MM.1S (cell line): Measurements from ENCODE around the gene HOXB5.

ENCODE experiments used
- DNase-seq: peaks from one replicate; pipeline ENCODE4 v3.0.0-alpha.2; 2015
- H2AFZ ChIP-seq: fragments of 300-600 bp; sonication (generic); 2 replicates; pipeline ENCODE4 v1.6.0; 2016; ENCODE audit warnings: antibody characterized with exemption, low read length
- H3F3A ChIP-seq: fragments of 300-600 bp; sonication (generic); 2 replicates; pipeline ENCODE4 v1.6.1; 2016; ENCODE audit warnings: mild to moderate bottlenecking, antibody characterized with exemption, low read length, moderate library complexity, mixed read lengths; ENCODE audit not compliant: insufficient read depth
- H3K27ac ChIP-seq: fragments of 300-600 bp; sonication (generic); 2 replicates; pipeline ENCODE4 v1.5.1; 2016; ENCODE audit warnings: mild to moderate bottlenecking, low read length
- H3K27me3 ChIP-seq: fragments of 300-600 bp; sonication (generic); replicated peaks from 2 replicates; pipeline ENCODE4 v1.6.0; 2016; ENCODE audit warnings: low read length; ENCODE audit not compliant: insufficient read depth
- H3K36me3 ChIP-seq: fragments of 300-600 bp; sonication (generic); replicated peaks from 2 replicates; pipeline ENCODE4 v1.6.1; 2016; ENCODE audit warnings: mild to moderate bottlenecking, low read length, mixed read lengths; ENCODE audit not compliant: insufficient read depth
- H3K4me1 ChIP-seq: fragments of 300-600 bp; sonication (generic); 2 replicates; pipeline ENCODE4 v1.6.1; 2016; ENCODE audit warnings: low read length, mixed read lengths
- H3K4me2 ChIP-seq: fragments of 300-600 bp; sonication (generic); 2 replicates; pipeline ENCODE4 v1.6.0; 2016; ENCODE audit warnings: low read depth, low read length
- H3K4me3 ChIP-seq: fragments of 300-600 bp; sonication (generic); 2 replicates; pipeline ENCODE4 v1.5.1; 2016; ENCODE audit warnings: low read length, mixed read lengths
- H3K79me2 ChIP-seq: fragments of 300-600 bp; sonication (generic); 2 replicates; pipeline ENCODE4 v1.6.1; 2016; ENCODE audit warnings: mixed run types, low read length, mixed read lengths
- H3K9ac ChIP-seq: fragments of 300-600 bp; sonication (generic); 2 replicates; pipeline ENCODE4 v1.6.1; 2016; ENCODE audit warnings: low read length, mixed read lengths
- H3K9me2 ChIP-seq: fragments of 300-600 bp; sonication (generic); replicated peaks from 2 replicates; pipeline ENCODE4 v1.6.1; 2016; ENCODE audit warnings: mild to moderate bottlenecking, low read length, mixed read lengths; ENCODE audit not compliant: insufficient read depth
- H3K9me3 ChIP-seq: fragments of 300-600 bp; sonication (generic); replicated peaks from 2 replicates; pipeline ENCODE4 v1.6.1; 2016; ENCODE audit warnings: mild to moderate bottlenecking, low read length, mixed read lengths; ENCODE audit not compliant: insufficient read depth
- H4K20me1 ChIP-seq: fragments of 300-600 bp; sonication (generic); 2 replicates; pipeline ENCODE4 v1.6.1; 2016; ENCODE audit warnings: mild to moderate bottlenecking, low read length, moderate library complexity, mixed read lengths; ENCODE audit not compliant: insufficient read depth
- EZH2 ChIP-seq: fragments of 300-600 bp; sonication (generic); optimal IDR thresholded peaks from 2 replicates; pipeline ENCODE3; 2017; ENCODE audit warnings: low read depth, mild to moderate bottlenecking, antibody characterized with exemption, low read length, mixed read lengths
- EZH2phosphoT487 ChIP-seq: fragments of 300-600 bp; sonication (generic); IDR thresholded peaks from 2 replicates; pipeline ENCODE4 v1.6.1; 2018; ENCODE audit warnings: antibody characterized with exemption, low read length
- TF ChIP-seq, protein P1 (sequence below): fragments of 300-600 bp; sonication (generic); IDR thresholded peaks from 2 replicates; pipeline ENCODE4 v1.5.1; 2016; ENCODE audit warnings: antibody characterized with exemption, low read length, mixed read lengths

The HOXB5 gene

DNA sequence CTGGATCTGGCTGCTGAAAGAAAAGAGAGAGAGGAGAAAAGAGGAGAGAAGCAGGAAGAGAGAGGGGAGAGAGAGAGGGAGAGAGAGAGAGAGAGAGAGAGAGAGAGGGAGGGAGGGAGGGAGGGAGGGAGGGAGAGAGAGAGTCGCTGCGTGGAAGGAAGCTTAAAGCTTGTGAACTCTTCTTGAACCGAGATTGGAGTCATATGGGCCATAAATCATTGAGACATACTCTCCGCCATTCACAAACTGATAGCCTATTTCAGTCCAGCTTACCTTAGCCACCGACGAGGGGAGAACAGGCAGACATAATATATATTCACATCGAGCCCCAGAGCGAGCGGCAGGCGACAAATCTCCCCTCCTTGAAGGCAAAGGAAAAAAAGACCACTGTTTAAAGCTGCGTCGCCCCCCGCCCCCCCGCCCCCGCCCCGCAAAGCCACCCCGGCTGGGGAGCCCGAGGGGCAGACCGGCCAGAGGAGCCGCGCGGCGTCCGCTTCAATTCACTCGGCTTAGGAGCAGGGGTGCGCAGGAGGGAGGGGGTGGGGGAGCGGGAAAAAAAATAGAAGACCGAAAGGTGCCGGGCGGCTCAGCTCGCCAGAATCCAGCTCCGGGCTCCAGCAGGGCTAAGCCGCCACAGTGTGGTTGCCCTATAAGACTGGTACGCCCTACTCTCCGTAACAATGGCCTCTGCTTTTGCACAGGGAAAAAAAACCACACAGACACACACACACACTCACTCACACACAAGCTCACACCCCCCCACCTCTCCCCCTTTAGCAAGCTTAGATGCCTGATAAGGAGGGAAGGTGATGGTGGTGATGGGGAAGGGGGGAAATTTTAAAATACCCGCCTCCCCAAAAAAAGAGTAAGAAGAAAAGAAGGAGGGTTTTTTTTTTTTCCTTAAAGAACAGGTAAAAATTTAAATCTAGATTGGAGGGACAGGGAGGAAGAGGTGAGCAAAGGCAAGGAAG is 38.0 kb downstream of the HOXB5 start:
- H3K4me2 ChIP-seq = no peak overlapping the region
- H3K9me3 ChIP-seq = no peaks in the 10 kb centered on the region
- H2AFZ ChIP-seq = no peak overlapping the region
- no peak overlapping the region for H3K9ac ChIP-seq
- no peaks in the 10 kb centered on the region for H3F3A ChIP-seq
- H3K27me3 ChIP-seq = no peaks in the 10 kb centered on the region
- no peaks in the 10 kb centered on the region for H4K20me1 ChIP-seq
- H3K79me2 ChIP-seq = no peaks in the 10 kb centered on the region
- H3K9me2 ChIP-seq = no peaks in the 10 kb centered on the region
- no peak overlapping the region for H3K27ac ChIP-seq
- no peaks in the 10 kb centered on the region for H3K4me1 ChIP-seq
- TF ChIP-seq EZH2 (no peak), EZH2phosphoT487 (no peak)
- TF ChIP-seq, protein P1, sequence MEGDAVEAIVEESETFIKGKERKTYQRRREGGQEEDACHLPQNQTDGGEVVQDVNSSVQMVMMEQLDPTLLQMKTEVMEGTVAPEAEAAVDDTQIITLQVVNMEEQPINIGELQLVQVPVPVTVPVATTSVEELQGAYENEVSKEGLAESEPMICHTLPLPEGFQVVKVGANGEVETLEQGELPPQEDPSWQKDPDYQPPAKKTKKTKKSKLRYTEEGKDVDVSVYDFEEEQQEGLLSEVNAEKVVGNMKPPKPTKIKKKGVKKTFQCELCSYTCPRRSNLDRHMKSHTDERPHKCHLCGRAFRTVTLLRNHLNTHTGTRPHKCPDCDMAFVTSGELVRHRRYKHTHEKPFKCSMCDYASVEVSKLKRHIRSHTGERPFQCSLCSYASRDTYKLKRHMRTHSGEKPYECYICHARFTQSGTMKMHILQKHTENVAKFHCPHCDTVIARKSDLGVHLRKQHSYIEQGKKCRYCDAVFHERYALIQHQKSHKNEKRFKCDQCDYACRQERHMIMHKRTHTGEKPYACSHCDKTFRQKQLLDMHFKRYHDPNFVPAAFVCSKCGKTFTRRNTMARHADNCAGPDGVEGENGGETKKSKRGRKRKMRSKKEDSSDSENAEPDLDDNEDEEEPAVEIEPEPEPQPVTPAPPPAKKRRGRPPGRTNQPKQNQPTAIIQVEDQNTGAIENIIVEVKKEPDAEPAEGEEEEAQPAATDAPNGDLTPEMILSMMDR = no peak
- no peak overlapping the region for H3K4me3 ChIP-seq
- no peaks in the 10 kb centered on the region for H3K36me3 ChIP-seq
- no peak for DNase-seq

- Histone ChIP-seq H3K79me2 (no peaks in the 10 kb centered on the region), H3F3A (no peaks in the 10 kb centered on the region), H3K36me3 (no peaks in the 10 kb centered on the region), H3K27me3 (no peaks in the 10 kb centered on the region), H3K4me3 (no peak overlapping the region), H3K9ac (no peak overlapping the region), H3K4me2 (no peak overlapping the region), H2AFZ (no peak overlapping the region), H3K9me2 (no peaks in the 10 kb centered on the region), H3K9me3 (no peaks in the 10 kb centered on the region), H4K20me1 (no peaks in the 10 kb centered on the region), H3K27ac (no peak overlapping the region), H3K4me1 (no peaks in the 10 kb centered on the region)
- no peak for TF ChIP-seq EZH2
- TF ChIP-seq, protein P1 = no peak
- DNase-seq = no peak
Measured at GRCh38 chr17:48554412-48555257, 38.9 kb downstream of the HOXB5 start.

DNA sequence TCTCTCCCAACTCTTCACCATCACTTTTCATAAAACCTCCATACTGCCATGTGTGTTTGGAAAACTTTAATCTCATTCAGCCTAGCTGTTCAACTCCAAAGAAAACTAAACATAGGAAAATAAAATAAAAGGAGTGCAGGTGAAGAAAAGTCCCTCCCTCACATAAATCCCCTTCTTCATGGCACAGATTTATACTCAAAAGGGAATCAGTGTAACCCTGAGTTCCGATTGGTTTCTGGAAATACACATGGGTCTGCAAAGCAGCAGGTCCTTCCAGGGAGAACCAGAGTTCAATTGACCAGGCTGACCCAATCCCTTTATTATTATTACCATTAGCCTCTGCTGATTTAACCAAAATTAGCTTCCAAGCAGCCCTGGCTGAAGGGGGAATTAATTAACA is 39.8 kb downstream of the HOXB5 start:
- H3K79me2 ChIP-seq = no peaks in the 10 kb centered on the region
- no peak overlapping the region for H2AFZ ChIP-seq
- H3K4me3 ChIP-seq = no peak overlapping the region
- no peaks in the 10 kb centered on the region for H4K20me1 ChIP-seq
- no peaks in the 10 kb centered on the region for H3K4me1 ChIP-seq
- no peaks in the 10 kb centered on the region for H3K27me3 ChIP-seq
- no peaks in the 10 kb centered on the region for H3K9me3 ChIP-seq
- no peak for DNase-seq
- no peak for TF ChIP-seq EZH2phosphoT487
- no peaks in the 10 kb centered on the region for H3F3A ChIP-seq
- no peak overlapping the region for H3K27ac ChIP-seq
- no peak overlapping the region for H3K4me2 ChIP-seq
- no peak overlapping the region for H3K9ac ChIP-seq
- H3K9me2 ChIP-seq = no peaks in the 10 kb centered on the region
- no peaks in the 10 kb centered on the region for H3K36me3 ChIP-seq
